ENCODE data around the gene HIC1.

Gene HIC1

GRCh38 chr17:2061441-2061958 is 6.6 kb downstream of the HIC1 start:
- DNase-seq, result no peak

GRCh38 chr17:2062571-2063183 is 7.8 kb downstream of the HIC1 start:
- DNase-seq, result no peak

- no peak for DNase-seq
Observed at GRCh38 chr17:2063261-2064146, 8.6 kb downstream of the HIC1 start.

- no peak for DNase-seq
Observed at GRCh38 chr17:2064147-2064489, 9.2 kb downstream of the HIC1 start.

- DNase-seq, result no peak
Observed at GRCh38 chr17:2064520-2064971, 9.6 kb downstream of the HIC1 start.

- DNase-seq, result no peak
Observed at GRCh38 chr17:2064980-2065785, 10.3 kb downstream of the HIC1 start.

- DNase-seq, result no peak
Observed at GRCh38 chr17:2065949-2066400, 11.1 kb downstream of the HIC1 start.

GRCh38 chr17:2067048-2067561 is 12.2 kb downstream of the HIC1 start:
- DNase-seq, result no peak

- DNase-seq, result no peak
Observed at GRCh38 chr17:2067608-2068024, 12.7 kb downstream of the HIC1 start.

GRCh38 chr17:2068031-2068518 is 13.2 kb downstream of the HIC1 start:
- DNase-seq, result no peak

GRCh38 chr17:2068519-2069051 is 13.7 kb downstream of the HIC1 start:
- DNase-seq, result peak; percentile 32

- DNase-seq, result no peak
Observed at GRCh38 chr17:2070241-2071023, 15.5 kb downstream of the HIC1 start.

GRCh38 chr17:2071024-2071385 is 16.1 kb downstream of the HIC1 start:
- DNase-seq, result no peak

GRCh38 chr17:2071455-2072281 is 16.8 kb downstream of the HIC1 start:
- DNase-seq, result no peak

GRCh38 chr17:2074919-2075318 is 20.0 kb downstream of the HIC1 start:
- DNase-seq, result no peak

- no peak for DNase-seq
Observed at GRCh38 chr17:2075336-2076086, 20.6 kb downstream of the HIC1 start.

- peak; percentile 32 for DNase-seq
Observed at GRCh38 chr17:2076087-2076984, 21.4 kb downstream of the HIC1 start.

GRCh38 chr17:2077040-2077439 is 22.1 kb downstream of the HIC1 start:
- DNase-seq, result no peak

- no peak for DNase-seq
Observed at GRCh38 chr17:2081564-2081963, 26.7 kb downstream of the HIC1 start.

Data from NCI-H1092 treated with DMSO at 0.1 percent for 48 hours (cell line).